ENCODE results near the gene MAML1.

The MAML1 gene

DNA sequence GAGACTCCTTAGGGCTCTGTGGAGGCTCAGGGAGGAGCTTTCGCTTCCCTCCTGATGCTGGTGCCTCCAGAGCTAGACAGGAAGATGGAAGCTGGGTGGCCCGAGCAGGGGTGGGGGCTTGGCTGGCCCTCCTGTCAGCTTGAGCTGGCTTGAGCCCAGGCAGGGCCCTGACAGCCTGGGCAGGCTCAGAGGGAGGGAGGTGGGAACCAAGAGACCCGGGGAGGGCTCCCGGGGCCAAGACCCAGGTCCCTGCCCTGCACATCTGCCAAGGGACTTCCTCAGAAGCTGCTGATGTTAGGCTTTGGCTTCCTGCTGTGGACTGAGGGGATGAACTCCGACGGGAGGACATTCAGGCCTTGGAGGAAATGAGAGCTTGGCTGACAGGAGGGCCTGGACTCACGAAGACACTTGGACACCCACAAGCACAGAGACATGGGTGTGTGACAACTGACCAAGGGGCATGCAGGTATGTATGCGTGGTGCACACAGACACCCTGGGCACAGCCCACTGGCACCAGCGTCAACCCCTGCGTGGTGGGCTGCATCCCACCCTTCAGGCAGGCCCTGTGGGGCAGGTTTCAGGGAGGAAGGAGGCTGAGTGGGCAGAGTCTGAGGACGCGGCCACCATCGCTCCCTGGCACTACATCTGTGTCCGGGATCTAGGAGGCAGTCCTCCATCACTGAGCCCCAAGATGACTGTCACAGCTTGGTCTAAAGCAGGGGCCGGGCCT is 59.4 kb downstream of the MAML1 start:
- H3K27me3 ChIP-seq (replicated peaks in 2 of 5; ENCODE audit: control insufficient read depth in 4 of 5, insufficient read depth in 5 of 5, low read length in 4 of 5) = no peaks in the 10 kb centered on the region
- no peaks in the 10 kb centered on the region for H3K9me3 ChIP-seq (ENCODE audit: control extremely low read depth in 1 of 5, control insufficient read depth in 4 of 5, insufficient read depth in 2 of 5, low read depth in 1 of 5, low read length in 4 of 5)
- peaks cover 0 to 5% (median under 1%) of the 10 kb centered on the region in 4 experiments for H3K36me3 ChIP-seq (ENCODE audit: control insufficient read depth in 4 of 4, insufficient read depth in 4 of 4, low read length in 3 of 4)
- CTCF ChIA-PET = interaction anchor here (1.2 to 8.3 kb wide), 6 partner anchors 10 to 53 kb away, joined by 4 to 211 read pairs (median 12); no protein-coding TSS in a partner anchor
- DNase-seq = peak in 2 of 3 donors; percentile 47 to 52
- POLR2A ChIA-PET = interaction anchor here (0.7 to 4.1 kb wide), 4 partner anchors 12 to 60 kb away, joined by 3 to 16 read pairs (median 4); partner anchors contain the start of genes MAML1 and SQSTM1
- peak overlapping the region in 1 of 7 experiments; percentile 28 for H3K4me3 ChIP-seq (ENCODE audit: control insufficient read depth in 1 of 7, extremely low read depth in 1 of 7, insufficient read depth in 4 of 7, low read depth in 2 of 7, low read length in 6 of 7)
- H3K27ac ChIP-seq (ENCODE audit: insufficient read depth in 1 of 2, low read depth in 1 of 2, low read length in 2 of 2, poor library complexity in 1 of 2, severe bottlenecking in 2 of 2) = no peak overlapping the region
- 47% methylated on average over 13 of the region's 15 CpGs for WGBS (ENCODE audit: insufficient coverage)
- H3K4me1 ChIP-seq (ENCODE audit: control extremely low read depth in 1 of 4, control insufficient read depth in 4 of 4, insufficient read depth in 4 of 4, low read length in 3 of 4) = peaks cover 5 to 56% (median 54%) of the 10 kb centered on the region in 4 experiments

DNA sequence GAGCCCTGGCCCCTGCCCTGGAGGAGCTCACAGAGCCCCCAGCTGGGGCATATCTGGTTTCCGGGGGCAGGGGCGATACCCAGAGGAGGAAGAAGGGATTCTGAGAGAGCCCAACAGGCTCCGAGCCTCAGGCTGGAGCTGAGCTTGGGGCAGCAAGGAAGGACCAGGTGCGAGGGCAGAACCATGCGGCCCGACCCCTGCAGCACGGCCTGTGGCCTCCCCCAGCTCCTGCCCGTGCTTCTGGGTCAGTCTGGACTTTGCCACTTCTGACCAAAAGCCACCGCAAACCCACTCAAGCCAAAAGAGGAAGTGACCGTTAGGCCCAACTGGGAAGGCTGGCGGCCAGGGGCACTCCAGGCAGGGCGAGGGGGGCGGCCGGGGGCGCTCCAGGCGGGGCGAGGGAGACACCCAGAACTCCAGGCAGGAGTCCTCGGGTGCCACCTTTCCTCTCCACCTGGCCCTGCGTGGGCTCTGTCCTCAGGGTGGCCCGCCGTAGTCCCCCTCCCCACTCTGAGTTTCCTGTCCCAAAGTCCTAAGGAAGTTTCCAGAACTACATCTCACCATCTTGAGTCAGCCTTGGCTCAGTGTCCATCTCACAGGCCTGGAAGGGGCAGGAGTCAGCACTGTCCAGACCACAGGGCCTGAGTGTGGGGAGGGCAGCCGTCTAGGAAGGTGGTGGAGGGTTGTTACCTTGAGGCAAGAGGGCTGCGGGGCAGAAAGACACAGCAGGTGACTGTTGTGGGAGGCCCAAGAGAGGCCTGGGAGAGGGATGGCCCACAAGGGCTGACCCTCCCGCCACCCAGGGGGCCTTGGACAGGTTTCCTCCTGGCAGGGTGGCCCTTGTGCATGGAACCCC is 60.2 kb downstream of the MAML1 start:
- no peaks in the 10 kb centered on the region for H3K9me3 ChIP-seq (ENCODE audit: control extremely low read depth in 1 of 5, control insufficient read depth in 4 of 5, insufficient read depth in 2 of 5, low read depth in 1 of 5, low read length in 4 of 5)
- peak in 1 of 3 donors; percentile 41 for DNase-seq
- POLR2A ChIA-PET = interaction anchor here (0.6 to 4.1 kb wide), 6 partner anchors 11 to 87 kb away, joined by 3 to 16 read pairs (median 4); partner anchors contain the start of genes MAML1 and SQSTM1
- no peaks in the 10 kb centered on the region for H3K27me3 ChIP-seq (replicated peaks in 2 of 5; ENCODE audit: control insufficient read depth in 4 of 5, insufficient read depth in 5 of 5, low read length in 4 of 5)
- WGBS (ENCODE audit: insufficient coverage) = 23% methylated on average over 22 of the region's 24 CpGs
- peaks cover 0 to 9% (median 6%) of the 10 kb centered on the region in 4 experiments for H3K36me3 ChIP-seq (ENCODE audit: control insufficient read depth in 4 of 4, insufficient read depth in 4 of 4, low read length in 3 of 4)
- peak overlapping the region in 4 of 7 experiments; percentile 34 to 57 (median 50) for H3K4me3 ChIP-seq (ENCODE audit: control insufficient read depth in 1 of 7, extremely low read depth in 1 of 7, insufficient read depth in 4 of 7, low read depth in 2 of 7, low read length in 6 of 7)
- no peak overlapping the region for H3K27ac ChIP-seq (ENCODE audit: insufficient read depth in 1 of 2, low read depth in 1 of 2, low read length in 2 of 2, poor library complexity in 1 of 2, severe bottlenecking in 2 of 2)
- H3K4me1 ChIP-seq (ENCODE audit: control extremely low read depth in 1 of 4, control insufficient read depth in 4 of 4, insufficient read depth in 4 of 4, low read length in 3 of 4) = peaks cover 5 to 57% (median 54%) of the 10 kb centered on the region in 4 experiments
- CTCF ChIA-PET = interaction anchor here (0.6 to 8.3 kb wide), 11 partner anchors 10 to 54 kb away, joined by 3 to 211 read pairs (median 4); no protein-coding TSS in a partner anchor

DNA sequence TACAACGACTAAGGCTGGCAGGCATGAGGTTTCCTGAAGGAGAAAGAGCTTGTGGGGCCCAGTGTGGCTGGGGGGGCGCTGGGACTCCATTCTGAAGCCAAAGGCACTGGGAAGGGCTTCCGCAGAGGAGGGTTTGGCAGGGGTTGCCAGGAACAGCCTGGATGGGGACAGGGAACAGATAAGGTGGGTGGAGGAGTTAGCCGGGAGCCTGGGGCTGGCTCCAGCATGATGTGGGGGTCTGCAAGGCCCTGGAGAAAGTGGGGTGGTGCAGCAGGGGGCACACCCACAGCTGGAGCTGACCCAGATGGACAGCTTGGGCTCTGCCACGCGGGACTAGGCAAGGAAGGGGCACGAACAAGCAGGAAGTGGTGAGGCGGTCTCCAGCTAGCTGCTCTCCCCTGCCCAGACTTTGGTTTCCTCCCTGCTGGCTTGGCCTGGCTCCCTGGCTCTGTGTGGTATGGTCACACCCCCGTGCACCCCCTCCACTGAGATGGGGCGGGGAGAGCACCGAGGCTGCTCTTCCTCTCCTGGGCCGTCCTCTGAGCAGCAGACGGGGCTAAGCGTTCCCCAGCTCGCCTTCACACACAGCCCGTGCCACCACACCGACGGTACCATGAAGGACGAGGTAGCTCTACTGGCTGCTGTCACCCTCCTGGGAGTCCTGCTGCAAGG is 61.0 kb downstream of the MAML1 start, which contains the start of gene LTC4S:
LTC4S (plus strand) TSS at position 519 of the 672 bp plus-strand sequence; CDS start at position 614, 95 bp downstream.
- Histone ChIP-seq H3K4me3 (ENCODE audit: control insufficient read depth in 1 of 7, extremely low read depth in 1 of 7, insufficient read depth in 4 of 7, low read depth in 2 of 7, low read length in 6 of 7) (peak within 1 kb of the TSS in 6 of 7 experiments; percentile 19 to 74 (median 60)), H3K4me1 (ENCODE audit: control extremely low read depth in 1 of 4, control insufficient read depth in 4 of 4, insufficient read depth in 4 of 4, low read length in 3 of 4) (peaks cover 5 to 57% (median 54%) of the 10 kb centered on the region in 4 experiments), H3K27me3 (replicated peaks in 2 of 5; ENCODE audit: control insufficient read depth in 4 of 5, insufficient read depth in 5 of 5, low read length in 4 of 5) (no peaks in the 10 kb centered on the region), H3K36me3 (ENCODE audit: control insufficient read depth in 4 of 4, insufficient read depth in 4 of 4, low read length in 3 of 4) (peaks cover 0 to 17% (median 13%) of the 10 kb centered on the region in 4 experiments), H3K9me3 (ENCODE audit: control extremely low read depth in 1 of 5, control insufficient read depth in 4 of 5, insufficient read depth in 2 of 5, low read depth in 1 of 5, low read length in 4 of 5) (no peaks in the 10 kb centered on the region), H3K27ac (ENCODE audit: insufficient read depth in 1 of 2, low read depth in 1 of 2, low read length in 2 of 2, poor library complexity in 1 of 2, severe bottlenecking in 2 of 2) (no peak within 1 kb of the TSS)
- ChIA-PET POLR2A (interaction anchor here (0.6 to 4.1 kb wide), 5 partner anchors 26 to 88 kb away, joined by 3 to 16 read pairs (median 4); partner anchors contain the start of genes MAML1 and SQSTM1), CTCF (interaction anchor here (0.6 to 8.3 kb wide), 10 partner anchors 9 to 53 kb away, joined by 3 to 211 read pairs (median 4); no protein-coding TSS in a partner anchor)
- WGBS (ENCODE audit: insufficient coverage) = 0% methylated on average over 16 of the region's 19 CpGs
- peak; percentile 77 to 91 (median 88) for DNase-seq

DNA sequence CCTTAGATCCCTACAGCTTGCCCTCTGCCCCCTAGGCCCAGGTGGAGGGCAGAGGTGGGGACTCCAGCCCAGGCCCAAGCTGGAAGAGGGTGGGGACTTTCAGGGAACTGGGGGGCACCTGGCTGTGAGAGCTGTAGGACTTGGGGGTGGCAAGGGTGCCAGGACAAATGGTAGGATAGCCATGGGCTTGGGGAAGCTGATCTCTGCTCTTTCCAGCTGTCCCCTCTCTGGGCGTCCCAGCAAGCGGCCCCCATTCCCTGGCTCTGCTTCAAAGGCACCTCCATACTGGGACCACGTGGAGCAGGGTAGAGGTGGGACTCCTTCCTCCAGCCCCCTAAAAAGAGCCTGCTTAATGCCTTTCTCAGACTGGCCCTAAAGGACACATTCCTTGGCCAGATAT is 61.5 kb downstream of the MAML1 start:
- ChIA-PET CTCF (interaction anchor here (0.8 to 8.3 kb wide), 10 partner anchors 9 to 40 kb away, joined by 3 to 211 read pairs (median 4); no protein-coding TSS in a partner anchor), POLR2A (interaction anchor here (0.8 to 4.1 kb wide), 4 partner anchors 26 to 61 kb away, joined by 3 to 16 read pairs (median 5); partner anchors contain the start of genes MAML1 and SQSTM1)
- H3K27me3 ChIP-seq (replicated peaks in 2 of 5; ENCODE audit: control insufficient read depth in 4 of 5, insufficient read depth in 5 of 5, low read length in 4 of 5) = no peaks in the 10 kb centered on the region
- peaks cover 3 to 22% (median 18%) of the 10 kb centered on the region in 4 experiments for H3K36me3 ChIP-seq (ENCODE audit: control insufficient read depth in 4 of 4, insufficient read depth in 4 of 4, low read length in 3 of 4)
- peaks cover 5 to 57% (median 54%) of the 10 kb centered on the region in 4 experiments for H3K4me1 ChIP-seq (ENCODE audit: control extremely low read depth in 1 of 4, control insufficient read depth in 4 of 4, insufficient read depth in 4 of 4, low read length in 3 of 4)
- peak overlapping the region in 6 of 7 experiments; percentile 19 to 63 (median 50) for H3K4me3 ChIP-seq (ENCODE audit: control insufficient read depth in 1 of 7, extremely low read depth in 1 of 7, insufficient read depth in 4 of 7, low read depth in 2 of 7, low read length in 6 of 7)
- H3K27ac ChIP-seq (ENCODE audit: insufficient read depth in 1 of 2, low read depth in 1 of 2, low read length in 2 of 2, poor library complexity in 1 of 2, severe bottlenecking in 2 of 2) = no peak overlapping the region
- 56% methylated on average over 3 of the region's 3 CpGs for WGBS (ENCODE audit: insufficient coverage)
- DNase-seq = no peak
- no peaks in the 10 kb centered on the region for H3K9me3 ChIP-seq (ENCODE audit: control extremely low read depth in 1 of 5, control insufficient read depth in 4 of 5, insufficient read depth in 2 of 5, low read depth in 1 of 5, low read length in 4 of 5)

DNA sequence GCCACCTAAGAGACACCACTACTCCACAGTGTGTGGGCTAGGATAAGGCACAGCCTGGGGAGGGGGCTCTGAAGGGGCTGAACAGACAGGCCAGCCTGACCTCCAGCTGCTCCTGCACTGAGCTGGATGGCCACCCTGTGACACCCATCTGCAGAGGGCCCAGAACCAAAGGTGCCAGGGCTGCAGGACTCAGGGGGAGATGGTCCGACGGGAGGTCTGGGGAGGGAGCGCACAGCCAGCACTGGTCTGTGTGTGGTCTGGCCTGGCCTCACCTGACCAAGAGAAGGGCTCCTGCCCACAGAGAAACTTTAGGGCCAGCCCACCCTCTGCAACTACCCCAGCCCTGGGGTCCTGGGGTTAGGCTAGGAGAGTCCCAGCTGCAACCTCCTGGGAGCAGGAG is 62.0 kb downstream of the MAML1 start:
- H3K4me3 ChIP-seq (ENCODE audit: control insufficient read depth in 1 of 7, extremely low read depth in 1 of 7, insufficient read depth in 4 of 7, low read depth in 2 of 7, low read length in 6 of 7) = peak overlapping the region in 3 of 7 experiments; percentile 57 to 74 (median 72)
- ChIA-PET POLR2A (interaction anchor here (1.3 to 4.1 kb wide), 4 partner anchors 25 to 62 kb away, joined by 4 to 16 read pairs (median 8); partner anchors contain the start of genes MAML1 and SQSTM1), CTCF (interaction anchor here (1.1 to 8.3 kb wide), 9 partner anchors 8 to 79 kb away, joined by 3 to 211 read pairs (median 4); no protein-coding TSS in a partner anchor)
- H3K27ac ChIP-seq (ENCODE audit: insufficient read depth in 1 of 2, low read depth in 1 of 2, low read length in 2 of 2, poor library complexity in 1 of 2, severe bottlenecking in 2 of 2) = no peak overlapping the region
- WGBS (ENCODE audit: insufficient coverage) = 94% methylated on average over 3 of the region's 3 CpGs
- peaks cover 7 to 26% (median 22%) of the 10 kb centered on the region in 4 experiments for H3K36me3 ChIP-seq (ENCODE audit: control insufficient read depth in 4 of 4, insufficient read depth in 4 of 4, low read length in 3 of 4)
- peaks cover 5 to 57% (median 54%) of the 10 kb centered on the region in 4 experiments for H3K4me1 ChIP-seq (ENCODE audit: control extremely low read depth in 1 of 4, control insufficient read depth in 4 of 4, insufficient read depth in 4 of 4, low read length in 3 of 4)
- DNase-seq = no peak
- H3K27me3 ChIP-seq (replicated peaks in 2 of 5; ENCODE audit: control insufficient read depth in 4 of 5, insufficient read depth in 5 of 5, low read length in 4 of 5) = no peaks in the 10 kb centered on the region
- no peaks in the 10 kb centered on the region for H3K9me3 ChIP-seq (ENCODE audit: control extremely low read depth in 1 of 5, control insufficient read depth in 4 of 5, insufficient read depth in 2 of 5, low read depth in 1 of 5, low read length in 4 of 5)
